OCI-LY1 (cell line): ENCODE results near the gene PAK4.
"Not testable (repeated sequence)": the region's sequence is repeated elsewhere in the genome, so short reads cannot be mapped to it uniquely, and the experiment has no call there.

ENCODE experiments used
- H2AFZ ChIP-seq: fragments of 200-600 bp; sonication (generic), shearing (Covaris generic); 2 replicates; pipeline ENCODE4 v1.6.0; 2014; ENCODE audit warnings: antibody characterized with exemption, mild to moderate bottlenecking, low read length
- H3F3A ChIP-seq: fragments of 200-600 bp; sonication (generic), shearing (Covaris generic); 2 replicates; pipeline ENCODE4 v1.6.0; 2014; ENCODE audit warnings: mild to moderate bottlenecking, antibody characterized with exemption, low read length, moderate library complexity; ENCODE audit not compliant: insufficient read depth
- H3K27ac ChIP-seq: fragments of 200-600 bp; sonication (generic); 2 replicates; pipeline ENCODE4 v1.5.1; 2014; ENCODE audit warnings: low read length, mixed run types, mild to moderate bottlenecking, low read depth; ENCODE audit not compliant: poor library complexity, severe bottlenecking
- H3K27me3 ChIP-seq: fragments of 200-600 bp; sonication (generic); 2 replicates; pipeline ENCODE4 v1.6.0; 2014; ENCODE audit warnings: antibody characterized with exemption, mild to moderate bottlenecking, low read length, moderate library complexity; ENCODE audit not compliant: insufficient read depth
- H3K36me3 ChIP-seq: fragments of 200-600 bp; sonication (generic); 2 replicates; pipeline ENCODE4 v1.6.1; 2014; ENCODE audit warnings: mild to moderate bottlenecking, antibody characterized with exemption, low read length, moderate library complexity, mixed read lengths; ENCODE audit not compliant: insufficient read depth
- H3K4me1 ChIP-seq: fragments of 200-600 bp; sonication (generic); 2 replicates; pipeline ENCODE4 v1.5.1; 2014; ENCODE audit warnings: mild to moderate bottlenecking, low read length, moderate library complexity; ENCODE audit not compliant: insufficient read depth, severe bottlenecking
- H3K4me2 ChIP-seq: fragments of 200-600 bp; sonication (generic), shearing (Covaris generic); 2 replicates; pipeline ENCODE4 v1.6.1; 2014; ENCODE audit warnings: low read length
- H3K4me3 ChIP-seq: fragments of 200-600 bp; sonication (generic); 2 replicates; pipeline ENCODE4 v1.5.1; 2014; ENCODE audit warnings: low read length, low read depth, mild to moderate bottlenecking, mixed read lengths; ENCODE audit not compliant: poor library complexity, severe bottlenecking
- H3K79me2 ChIP-seq: fragments of 200-600 bp; shearing (Covaris generic); 2 replicates; pipeline ENCODE4 v1.6.1; 2016; ENCODE audit warnings: mixed run types, low read length, mixed read lengths; ENCODE audit not compliant: insufficient read depth
- H3K9ac ChIP-seq: fragments of 200-600 bp; sonication (generic), shearing (Covaris generic); 2 replicates; pipeline ENCODE4 v1.6.1; 2014; ENCODE audit warnings: mild to moderate bottlenecking, low read length, mixed read lengths
- H3K9me2 ChIP-seq: fragments of 200-600 bp; sonication (generic), shearing (Covaris generic); 2 replicates; pipeline ENCODE4 v1.6.1; 2014; ENCODE audit warnings: low read depth, mild to moderate bottlenecking, low read length, mixed read lengths
- H3K9me3 ChIP-seq: fragments of 200-600 bp; shearing (Covaris generic); 2 replicates; pipeline ENCODE4 v1.6.1; 2014; ENCODE audit warnings: low read length, mixed read lengths
- H4K20me1 ChIP-seq: fragments of 200-600 bp; sonication (generic), shearing (Covaris generic); 2 replicates; pipeline ENCODE4 v1.6.0; 2016; ENCODE audit warnings: mild to moderate bottlenecking, low read length; ENCODE audit not compliant: insufficient read depth
- EZH2 ChIP-seq: fragments of 200-600 bp; sonication (generic), shearing (Covaris generic); IDR thresholded peaks from 2 replicates; pipeline ENCODE4 v1.8.0; 2017; ENCODE audit warnings: borderline replicate concordance, mixed run types, mild to moderate bottlenecking, antibody characterized with exemption, low read length, moderate library complexity, mixed read lengths
- TF ChIP-seq, protein P1 (sequence below): fragments of 200-600 bp; sonication (generic), shearing (Covaris generic); IDR thresholded peaks from 2 replicates; pipeline ENCODE4 v1.5.1; 2017; ENCODE audit warnings: mild to moderate bottlenecking, antibody characterized with exemption, low read length, moderate library complexity, mixed read lengths

PAK4 gene

DNA sequence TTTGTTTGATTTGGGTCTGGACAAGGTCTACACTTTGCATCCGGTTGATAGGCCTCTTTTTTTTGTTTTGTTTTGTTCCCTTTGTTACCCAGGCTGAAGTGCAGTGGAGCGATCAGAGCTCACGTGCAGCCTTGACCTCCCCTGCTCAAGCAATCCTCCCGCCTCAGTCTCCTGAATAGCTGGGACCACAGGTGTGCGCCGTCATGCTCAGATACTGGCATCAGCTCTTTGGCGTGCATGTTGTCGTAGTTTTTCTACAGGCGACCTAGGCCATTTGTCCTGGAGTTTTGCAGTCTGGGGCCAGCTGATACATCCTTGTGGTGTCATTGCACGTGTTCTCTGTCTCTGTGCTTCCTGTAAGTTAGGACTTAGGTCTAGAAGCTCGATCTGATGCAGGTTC lies 16.3 kb downstream of the PAK4 start:
- no peak overlapping the region for H3K9ac ChIP-seq
- no peak overlapping the region for H3K27ac ChIP-seq
- H3K9me2 ChIP-seq, result no peaks in the 10 kb centered on the region
- no peaks in the 10 kb centered on the region for H4K20me1 ChIP-seq
- H3K79me2 ChIP-seq, result no peaks in the 10 kb centered on the region
- TF ChIP-seq, protein P1, sequence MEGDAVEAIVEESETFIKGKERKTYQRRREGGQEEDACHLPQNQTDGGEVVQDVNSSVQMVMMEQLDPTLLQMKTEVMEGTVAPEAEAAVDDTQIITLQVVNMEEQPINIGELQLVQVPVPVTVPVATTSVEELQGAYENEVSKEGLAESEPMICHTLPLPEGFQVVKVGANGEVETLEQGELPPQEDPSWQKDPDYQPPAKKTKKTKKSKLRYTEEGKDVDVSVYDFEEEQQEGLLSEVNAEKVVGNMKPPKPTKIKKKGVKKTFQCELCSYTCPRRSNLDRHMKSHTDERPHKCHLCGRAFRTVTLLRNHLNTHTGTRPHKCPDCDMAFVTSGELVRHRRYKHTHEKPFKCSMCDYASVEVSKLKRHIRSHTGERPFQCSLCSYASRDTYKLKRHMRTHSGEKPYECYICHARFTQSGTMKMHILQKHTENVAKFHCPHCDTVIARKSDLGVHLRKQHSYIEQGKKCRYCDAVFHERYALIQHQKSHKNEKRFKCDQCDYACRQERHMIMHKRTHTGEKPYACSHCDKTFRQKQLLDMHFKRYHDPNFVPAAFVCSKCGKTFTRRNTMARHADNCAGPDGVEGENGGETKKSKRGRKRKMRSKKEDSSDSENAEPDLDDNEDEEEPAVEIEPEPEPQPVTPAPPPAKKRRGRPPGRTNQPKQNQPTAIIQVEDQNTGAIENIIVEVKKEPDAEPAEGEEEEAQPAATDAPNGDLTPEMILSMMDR, result no peak
- no peak for TF ChIP-seq EZH2
- no peak overlapping the region for H3K4me2 ChIP-seq
- H3K9me3 ChIP-seq, result no peaks in the 10 kb centered on the region
- H3K4me1 ChIP-seq, result no peaks in the 10 kb centered on the region
- no peaks in the 10 kb centered on the region for H3K36me3 ChIP-seq
- H3K4me3 ChIP-seq, result no peak overlapping the region
- no peaks in the 10 kb centered on the region for H3F3A ChIP-seq
- H2AFZ ChIP-seq, result no peak overlapping the region
- H3K27me3 ChIP-seq, result no peaks in the 10 kb centered on the region

DNA sequence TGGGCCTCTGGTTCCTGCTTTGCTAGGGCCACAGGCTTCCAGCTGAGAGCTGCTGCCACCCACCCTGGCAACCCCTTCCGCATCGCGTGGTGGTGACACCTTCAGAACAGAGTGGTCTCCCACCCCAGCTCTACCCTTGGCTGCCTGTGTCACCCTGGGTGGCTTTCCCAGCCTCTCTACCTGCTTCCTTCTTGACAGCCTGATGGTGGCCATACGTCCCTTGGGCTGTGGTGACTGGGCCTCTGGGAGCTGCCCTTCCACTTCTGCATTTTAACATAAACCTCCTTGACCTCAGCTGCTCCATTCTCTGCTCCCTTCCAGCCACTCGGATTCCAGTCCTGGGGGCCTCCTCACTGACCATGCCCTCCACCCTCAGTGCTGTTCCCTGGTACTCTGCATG lies 17.0 kb downstream of the PAK4 start:
- H3K4me1 ChIP-seq, result no peaks in the 10 kb centered on the region
- H3K36me3 ChIP-seq, result no peaks in the 10 kb centered on the region
- TF ChIP-seq, protein P1, result no peak
- TF ChIP-seq EZH2, result no peak
- H3K4me2 ChIP-seq, result no peak overlapping the region
- no peak overlapping the region for H3K9ac ChIP-seq
- no peak overlapping the region for H2AFZ ChIP-seq
- H3K27ac ChIP-seq, result no peak overlapping the region
- no peaks in the 10 kb centered on the region for H3K9me2 ChIP-seq
- no peaks in the 10 kb centered on the region for H3K79me2 ChIP-seq
- no peak overlapping the region for H3K4me3 ChIP-seq
- H3K9me3 ChIP-seq, result no peaks in the 10 kb centered on the region
- H3F3A ChIP-seq, result no peaks in the 10 kb centered on the region
- H3K27me3 ChIP-seq, result no peaks in the 10 kb centered on the region
- no peaks in the 10 kb centered on the region for H4K20me1 ChIP-seq

DNA sequence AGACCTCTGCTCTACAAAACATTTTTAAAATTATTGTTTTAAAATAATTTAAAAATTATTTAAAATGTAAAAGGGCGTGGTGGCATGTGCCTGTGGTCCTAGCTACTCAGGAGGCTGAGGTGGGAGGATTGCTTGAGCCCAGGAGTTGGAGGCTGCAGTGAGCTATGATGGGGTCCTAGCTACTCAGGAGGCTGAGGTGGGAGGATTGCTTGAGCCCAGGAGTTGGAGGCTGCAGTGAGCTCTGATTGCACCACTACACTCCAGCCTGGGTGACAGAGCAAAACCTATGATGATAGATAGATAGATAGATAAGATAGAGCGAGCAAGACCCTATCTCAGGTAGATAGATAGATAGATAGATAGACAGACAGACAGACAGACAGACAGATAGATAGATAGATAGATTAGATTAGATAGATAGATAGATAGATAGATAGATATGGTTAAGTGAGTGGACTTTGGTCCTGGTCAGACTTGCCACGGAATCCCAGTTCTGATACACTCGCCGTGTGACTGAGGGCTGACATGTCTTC lies 18.2 kb downstream of the PAK4 start:
- H3K9me2 ChIP-seq, H3K4me3 ChIP-seq, H2AFZ ChIP-seq, H3K27me3 ChIP-seq, H3F3A ChIP-seq, H3K4me2 ChIP-seq, H3K36me3 ChIP-seq, H3K79me2 ChIP-seq, H3K9ac ChIP-seq, H4K20me1 ChIP-seq, H3K9me3 ChIP-seq, H3K27ac ChIP-seq, H3K4me1 ChIP-seq: not testable (repeated sequence)

DNA sequence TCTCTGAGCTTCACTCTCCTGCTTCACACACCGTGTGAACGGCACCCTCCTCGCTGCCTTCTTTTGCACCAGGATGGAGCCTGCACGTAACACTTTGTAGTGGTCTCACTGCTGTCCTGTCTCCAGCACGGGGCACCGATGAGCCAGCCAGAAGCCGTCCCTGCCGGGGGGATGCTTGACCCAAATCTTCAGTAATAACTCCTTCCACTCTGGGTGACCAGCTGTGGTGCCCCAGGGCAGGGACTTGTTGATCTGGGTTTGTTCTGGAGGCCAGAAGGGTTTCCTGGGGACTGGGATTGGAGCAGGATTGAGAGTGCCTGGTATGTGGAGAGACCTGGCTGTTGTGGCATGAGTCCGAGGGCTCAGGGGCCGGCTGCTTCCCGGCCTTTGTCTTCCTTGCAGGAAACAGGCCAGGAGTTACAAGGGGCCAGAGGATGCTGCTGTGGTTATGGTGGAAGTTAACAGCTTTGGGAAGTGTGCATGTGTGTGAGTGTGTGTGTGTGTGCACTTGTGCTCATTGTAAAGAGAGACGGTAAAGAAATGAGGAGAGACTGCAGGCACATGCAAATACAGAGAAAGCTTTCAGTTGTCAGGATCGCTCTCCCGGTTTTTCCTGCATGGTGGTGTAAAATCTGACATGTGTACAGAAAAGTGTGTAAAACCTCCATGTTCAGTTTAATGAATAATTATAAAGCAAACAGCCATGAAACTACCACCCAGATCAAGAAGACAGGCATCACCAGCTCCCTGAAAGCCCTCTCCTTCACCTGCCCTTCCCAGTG lies 18.9 kb downstream of the PAK4 start:
- Histone ChIP-seq H3K9ac (no peak overlapping the region), H3K9me3 (no peaks in the 10 kb centered on the region), H3K36me3 (0 out of 2 replicates have a peak, but pooled peaks cover 6% of the 10 kb centered on the region), H3K27ac (no peak overlapping the region), H3K4me1 (no peaks in the 10 kb centered on the region), H3K27me3 (no peaks in the 10 kb centered on the region), H3K4me2 (no peak overlapping the region), H3K9me2 (no peaks in the 10 kb centered on the region), H3K79me2 (no peaks in the 10 kb centered on the region), H3F3A (no peaks in the 10 kb centered on the region), H3K4me3 (no peak overlapping the region), H4K20me1 (no peaks in the 10 kb centered on the region), H2AFZ (no peak overlapping the region)
- TF ChIP-seq, protein P1, result no peak
- TF ChIP-seq EZH2, result no peak
